ENCODE data around the gene GBE1. TPM values are rescaled to one million over a fixed set of nuclear protein-coding genes. Genes with fewer than 3 reads are reported as not detected.

GBE1 gene
- total RNA-seq, 2 experiments from 2014 or later, result 39.9 to 41.9 TPM

- ChIA-PET POLR2A (no interaction called here), CTCF (interaction anchor here (0.6 kb wide), 1 partner anchor 501 kb away, joined by 4 read pairs; no protein-coding TSS in a partner anchor)
Observed at GRCh38 chr3:81485444-81485865, 276.0 kb downstream of the GBE1 start.

GRCh38 chr3:81484520-81484919 lies 276.9 kb downstream of the GBE1 start:
- CTCF ChIA-PET, result no interaction called here
- POLR2A ChIA-PET, result no interaction called here

DNA sequence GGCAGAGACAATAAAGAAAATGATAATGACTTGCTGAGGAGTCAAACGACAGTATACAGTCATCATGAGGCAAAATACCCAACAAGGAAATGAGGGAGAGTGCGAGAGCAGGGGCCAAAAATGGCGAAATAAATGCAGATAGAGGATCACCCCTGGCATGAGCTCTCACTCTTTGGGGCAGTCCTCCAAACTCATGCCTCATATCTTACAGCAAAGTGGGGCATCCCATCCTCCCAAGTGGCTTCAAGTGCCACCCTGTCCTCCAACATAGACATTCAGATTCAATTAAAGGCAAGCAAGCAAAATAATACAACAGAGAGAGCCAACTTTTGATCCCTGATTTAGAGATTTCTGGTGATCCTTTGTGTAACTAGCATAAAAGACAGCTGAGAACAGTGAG lies 278.4 kb downstream of the GBE1 start:
- CTCF ChIA-PET, result no interaction called here
- POLR2A ChIA-PET, result no interaction called here

GRCh38 chr3:81477740-81478139 lies 283.7 kb downstream of the GBE1 start:
- ChIA-PET CTCF (interaction anchor here (1.7 kb wide), 1 partner anchor 13 kb away, joined by 5 read pairs; no protein-coding TSS in a partner anchor), POLR2A (no interaction called here)

DNA sequence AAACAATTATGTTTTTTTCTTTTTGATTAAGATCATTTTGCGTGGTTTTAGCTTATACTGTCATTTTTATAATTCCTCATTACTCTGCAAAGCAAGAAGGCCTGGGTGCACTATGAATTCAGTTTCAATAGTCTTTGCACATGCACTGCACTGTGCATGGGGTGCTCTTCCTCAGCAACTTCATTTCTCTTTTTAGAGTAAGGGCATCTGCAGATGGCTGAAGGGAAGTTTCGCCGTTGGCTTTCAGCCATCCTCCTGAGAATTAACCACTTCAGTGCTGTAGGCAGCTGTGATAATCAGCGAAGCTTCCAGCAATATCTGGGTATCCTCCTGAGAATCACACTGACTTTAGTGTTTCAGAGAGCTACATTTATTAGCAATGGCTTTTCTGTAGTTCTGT lies 284.8 kb downstream of the GBE1 start:
- POLR2A ChIA-PET, result no interaction called here
- CTCF ChIA-PET, result interaction anchor here (1.7 kb wide), 1 partner anchor 14 kb away, joined by 5 read pairs; no protein-coding TSS in a partner anchor

DNA sequence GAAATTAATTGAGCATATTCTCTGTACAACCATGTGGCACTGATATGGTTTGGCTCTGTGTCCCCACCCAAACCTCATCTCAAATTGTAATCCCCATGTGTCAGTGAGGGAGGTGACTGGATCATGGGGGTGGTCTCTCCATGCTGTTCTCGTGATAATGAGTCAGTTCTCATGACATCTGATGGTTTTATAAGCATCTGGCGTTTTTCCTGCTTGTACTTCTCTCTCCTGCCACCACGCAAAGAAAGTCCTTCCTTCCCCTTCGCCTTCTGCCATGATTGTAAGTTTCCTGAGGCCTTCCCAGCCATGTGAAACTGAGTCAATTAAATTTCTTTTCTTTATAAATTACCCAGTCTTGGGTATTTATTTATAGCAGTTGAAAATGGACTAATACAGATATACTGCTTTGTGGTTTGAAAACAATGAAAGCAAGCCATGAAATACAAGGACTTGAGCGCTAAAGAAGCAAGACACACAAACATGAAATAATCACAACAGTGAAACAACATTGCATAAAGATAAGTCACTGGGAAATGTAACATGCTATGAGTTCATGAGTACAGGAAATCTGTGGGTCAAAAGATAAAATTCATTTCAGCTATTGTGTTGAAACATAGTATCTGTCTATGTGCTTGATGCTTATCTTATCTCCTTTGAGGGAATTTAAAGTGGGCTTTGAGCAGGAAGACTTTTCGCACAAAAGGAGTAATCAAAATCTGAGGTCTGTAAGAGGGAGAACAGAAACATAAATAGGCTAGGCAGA lies 288.7 kb downstream of the GBE1 start:
- ChIA-PET POLR2A (no interaction called here), CTCF (no interaction called here)

- CTCF ChIA-PET, result no interaction called here
- POLR2A ChIA-PET, result no interaction called here
Observed at GRCh38 chr3:81470524-81471278, 290.7 kb downstream of the GBE1 start.

DNA sequence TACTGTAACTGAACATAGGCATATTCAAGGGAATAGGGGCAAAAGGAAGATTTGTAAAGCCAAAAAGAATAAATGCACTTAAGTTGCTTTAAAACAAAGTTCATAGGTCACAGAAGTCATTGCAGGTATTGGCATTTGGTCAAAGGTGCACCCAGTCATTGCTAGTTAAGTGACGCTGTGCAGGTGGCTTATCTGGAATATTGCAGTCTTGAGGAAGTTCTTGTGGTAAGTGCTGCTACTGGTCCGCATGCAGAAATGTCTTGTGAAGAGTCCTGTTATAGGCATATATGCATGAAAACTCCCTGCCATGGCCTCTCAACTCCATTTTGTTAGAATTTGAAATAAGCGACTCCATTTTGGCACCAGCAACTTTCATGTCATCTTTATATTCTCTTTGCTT lies 293.1 kb downstream of the GBE1 start:
- CTCF ChIA-PET, result no interaction called here

DNA sequence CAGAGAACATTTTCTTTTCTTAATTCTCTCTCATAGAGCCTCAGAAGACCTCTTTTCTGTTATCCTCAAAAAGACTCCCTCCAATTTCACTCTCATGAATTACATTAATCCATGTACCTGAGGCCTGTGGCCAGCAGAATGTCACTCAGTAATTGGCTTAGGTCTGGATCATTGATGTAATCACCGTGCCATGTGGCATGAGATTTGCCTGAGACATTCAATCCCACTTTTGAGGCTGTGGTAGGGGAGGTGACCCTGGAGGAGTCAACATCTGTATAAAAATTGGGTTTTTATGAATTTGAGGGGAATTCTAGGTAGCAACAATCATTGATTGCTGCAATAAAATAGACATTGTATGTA lies 295.3 kb downstream of the GBE1 start:
- ChIA-PET CTCF (no interaction called here), POLR2A (no interaction called here)

More for the DNA sequence above, 293.1 kb downstream of the GBE1 start:
- POLR2A ChIA-PET, result no interaction called here

- ChIA-PET POLR2A (no interaction called here), CTCF (no interaction called here)
Observed at GRCh38 chr3:81465510-81466200, 295.8 kb downstream of the GBE1 start.

GRCh38 chr3:81463781-81464180 lies 297.7 kb downstream of the GBE1 start:
- ChIA-PET CTCF (no interaction called here), POLR2A (no interaction called here)

- ChIA-PET CTCF (no interaction called here), POLR2A (no interaction called here)
Observed at GRCh38 chr3:81462921-81463320, 298.5 kb downstream of the GBE1 start.

DNA sequence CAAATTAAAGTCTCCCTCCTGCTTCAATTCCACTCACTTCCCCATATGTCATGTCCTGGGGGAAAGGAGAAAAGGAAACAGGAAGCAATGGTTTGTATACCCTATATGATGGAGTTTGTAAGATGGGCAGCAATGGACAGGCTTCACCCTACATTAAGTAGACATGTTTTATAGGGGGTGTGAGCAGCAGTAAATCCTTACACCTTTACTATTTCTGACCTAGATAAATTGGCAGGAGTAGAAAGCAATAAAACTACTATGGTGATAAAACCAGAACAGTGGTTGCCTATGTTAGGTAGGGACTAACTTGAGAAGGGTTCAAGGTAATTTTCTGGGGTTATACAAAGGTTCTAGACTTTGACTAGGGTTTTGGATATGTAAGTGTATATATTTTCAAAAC lies 301.7 kb downstream of the GBE1 start:
- ChIA-PET POLR2A (no interaction called here), CTCF (no interaction called here)

- POLR2A ChIA-PET, result no interaction called here
Observed at GRCh38 chr3:81452418-81452817, 309.0 kb downstream of the GBE1 start.

DNA sequence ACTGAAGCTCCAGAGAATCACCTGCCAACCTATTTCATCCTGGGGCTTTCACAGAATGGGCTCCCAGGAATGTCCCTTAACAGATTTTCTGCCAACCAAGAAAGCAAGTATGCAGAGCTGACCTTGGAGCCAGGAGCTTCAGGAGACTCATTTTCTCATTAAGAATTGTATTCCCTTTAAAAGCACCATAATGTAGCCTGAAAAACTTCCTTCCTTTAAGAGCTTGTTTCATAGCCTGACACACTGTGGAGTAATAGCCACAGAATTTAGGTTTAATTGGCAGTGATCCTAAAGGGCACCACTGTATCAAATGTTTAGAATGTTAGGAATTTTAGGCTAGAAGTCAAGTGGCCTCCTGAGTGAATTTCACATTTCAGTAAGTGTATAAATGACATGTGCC lies 309.8 kb downstream of the GBE1 start:
- CTCF ChIA-PET, result no interaction called here
- POLR2A ChIA-PET, result no interaction called here

More at GRCh38 chr3:81452418-81452817, 309.0 kb downstream of the GBE1 start:
- CTCF ChIA-PET, result no interaction called here

DNA sequence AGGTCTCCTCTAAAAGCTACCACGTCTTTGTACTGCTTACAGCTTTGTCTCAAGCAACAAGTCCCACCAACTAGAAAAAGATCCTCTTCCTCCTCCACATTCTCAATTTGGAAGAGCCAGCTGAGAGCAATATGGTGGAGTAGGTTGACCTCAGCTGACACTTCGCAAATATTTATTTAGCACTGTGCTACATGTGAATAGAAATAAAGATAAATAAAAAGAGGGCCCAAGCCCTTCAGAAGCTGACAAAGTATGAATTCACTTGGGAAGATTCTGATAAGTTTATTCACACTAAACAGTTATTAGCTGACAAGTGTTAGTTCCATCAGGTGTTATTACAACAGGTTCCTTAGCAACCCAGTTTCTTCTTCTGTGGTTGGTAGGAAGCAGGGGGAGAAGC lies 310.3 kb downstream of the GBE1 start:
- ChIA-PET POLR2A (no interaction called here), CTCF (no interaction called here)

- ChIA-PET POLR2A (no interaction called here), CTCF (no interaction called here)
Observed at GRCh38 chr3:81446806-81447205, 314.6 kb downstream of the GBE1 start.

- CTCF ChIA-PET, result no interaction called here
- POLR2A ChIA-PET, result no interaction called here
Observed at GRCh38 chr3:81445712-81446111, 315.7 kb downstream of the GBE1 start.

DNA sequence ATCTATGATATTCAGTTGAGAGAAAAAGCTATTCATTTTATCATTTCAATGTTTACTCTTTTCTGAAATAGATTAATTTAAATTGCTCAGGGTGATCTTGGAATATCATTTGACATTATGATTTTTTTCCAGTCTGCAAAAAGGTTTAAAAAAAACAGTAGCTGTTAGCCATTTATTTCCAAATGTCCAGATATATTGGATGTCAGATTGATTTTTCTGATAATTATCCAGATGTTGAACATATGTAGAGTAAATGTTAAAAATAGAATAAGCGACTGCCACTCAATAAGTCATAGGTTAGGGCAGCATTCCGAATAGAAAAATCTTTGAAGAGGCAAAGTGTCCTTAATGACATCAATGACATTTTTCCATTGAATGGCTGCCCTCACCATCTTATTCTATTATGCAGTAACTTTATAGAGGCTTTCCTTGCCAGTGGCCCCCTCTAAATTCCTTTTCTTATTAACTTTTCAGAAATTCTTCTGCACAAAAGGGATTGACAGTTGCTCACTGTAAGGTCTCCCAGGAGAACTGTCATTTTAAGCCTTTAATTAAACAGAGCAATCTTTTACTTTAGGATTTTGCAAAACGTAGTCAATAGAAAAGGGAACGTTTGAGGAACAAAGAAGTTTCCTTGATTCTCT lies 316.5 kb downstream of the GBE1 start:
- POLR2A ChIA-PET, result no interaction called here
- CTCF ChIA-PET, result no interaction called here

DNA sequence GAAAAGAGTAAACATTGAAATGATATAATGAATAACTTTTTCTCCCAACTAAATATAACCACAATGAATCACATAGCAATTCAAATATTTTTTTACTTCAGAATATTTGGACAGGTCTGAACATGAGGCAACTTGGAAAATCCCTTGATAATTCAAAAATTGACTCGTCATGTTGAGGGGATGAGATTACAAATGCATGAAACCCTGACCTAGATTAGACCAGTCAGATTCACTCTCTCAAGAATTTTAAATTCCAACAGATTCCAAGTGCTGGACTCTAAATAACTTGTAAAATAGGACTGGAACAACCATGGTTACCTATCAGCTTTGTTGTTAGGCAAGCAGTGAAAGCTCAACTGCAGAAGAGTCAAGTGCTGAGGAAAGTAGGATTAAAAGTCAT lies 317.5 kb downstream of the GBE1 start:
- ChIA-PET POLR2A (no interaction called here), CTCF (no interaction called here)

- ChIA-PET CTCF (no interaction called here), POLR2A (no interaction called here)
Observed at GRCh38 chr3:81443457-81443782, 318.0 kb downstream of the GBE1 start.

All from activated CD8-positive, alpha-beta memory T cell treated with anti-CD3 and anti-CD28 coated beads for 36 hours (primary cell).